ENCODE measurements around the gene ANGPTL2.

ANGPTL2 gene

GRCh38 chr9:127136081-127136879, 13.8 kb upstream of the ANGPTL2 start:
- no peak for DNase-seq

GRCh38 chr9:127135056-127135745, 12.8 kb upstream of the ANGPTL2 start:
- DNase-seq, result peak; percentile 35

GRCh38 chr9:127133739-127134167, 11.3 kb upstream of the ANGPTL2 start:
- peak; percentile 28 for DNase-seq

- peak; percentile 33 for DNase-seq
Measured at GRCh38 chr9:127132921-127133647, 10.6 kb upstream of the ANGPTL2 start.

GRCh38 chr9:127132375-127132774, 9.9 kb upstream of the ANGPTL2 start:
- peak; percentile 44 for DNase-seq

GRCh38 chr9:127131871-127132270, 9.4 kb upstream of the ANGPTL2 start:
- DNase-seq, result no peak

- DNase-seq, result no peak
Measured at GRCh38 chr9:127130661-127131538, 8.5 kb upstream of the ANGPTL2 start.

GRCh38 chr9:127130235-127130634, 7.8 kb upstream of the ANGPTL2 start:
- no peak for DNase-seq

- no peak for DNase-seq
Measured at GRCh38 chr9:127129718-127130085, 7.3 kb upstream of the ANGPTL2 start.

GRCh38 chr9:127129073-127129717, 6.8 kb upstream of the ANGPTL2 start:
- no peak for DNase-seq

GRCh38 chr9:127128341-127129072, 6.1 kb upstream of the ANGPTL2 start:
- no peak for DNase-seq

GRCh38 chr9:127126971-127127370, 4.5 kb upstream of the ANGPTL2 start:
- no peak for DNase-seq

- DNase-seq, result no peak
Measured at GRCh38 chr9:127124792-127125191, 2.4 kb upstream of the ANGPTL2 start.

- DNase-seq, result no peak
Measured at GRCh38 chr9:127124111-127124531, 1.7 kb upstream of the ANGPTL2 start.

GRCh38 chr9:127123064-127123890, 842 bp upstream of the ANGPTL2 start:
- no peak for DNase-seq

GRCh38 chr9:127121628-127122175, 733 bp downstream of the ANGPTL2 start:
- no peak for DNase-seq

- DNase-seq, result no peak
Measured at GRCh38 chr9:127119320-127119709, 3.1 kb downstream of the ANGPTL2 start.

- DNase-seq, result no peak
Measured at GRCh38 chr9:127118597-127119319, 3.7 kb downstream of the ANGPTL2 start.

GRCh38 chr9:127117801-127118200, 4.6 kb downstream of the ANGPTL2 start:
- DNase-seq, result no peak
